Tibial nerve (tissue), 4 donors: ENCODE data around the gene MAOA. TPM values are rescaled to one million over a fixed set of nuclear protein-coding genes. Genes with fewer than 3 reads are reported as not detected.

Experiments
- DNase-seq, 2 donors: peaks; one replicate each; pipeline ENCODE4 v3.0.0-alpha.2; 2019; ENCODE audit warnings: low spot score in 2 of 2
- H3K27ac ChIP-seq, 4 donors: fragments of 200-600 bp; sonication (generic) in 3 of 4; one replicate each; pipeline ENCODE4 v1.5.1; 2017 to 2019; ENCODE audit warnings: mild to moderate bottlenecking in 1 of 4
- H3K27me3 ChIP-seq, 2 donors: fragments of 200-600 bp; sonication (generic) in 1 of 2; one replicate each; pipeline versions ENCODE4 v1.5.1 to v1.6.0; 2017 to 2019
- H3K36me3 ChIP-seq, 3 donors: fragments of 200-600 bp; sonication (generic); one replicate each; pipeline ENCODE4 v1.5.1; 2018 to 2019
- H3K4me1 ChIP-seq, 4 donors: fragments of 200-600 bp; sonication (generic) in 3 of 4; one replicate each; pipeline ENCODE4 v1.5.1; 2017 to 2019
- H3K4me3 ChIP-seq, 4 donors: fragments of 200-600 bp; sonication (generic) in 3 of 4; one replicate each; pipeline ENCODE4 v1.5.1; 2017 to 2019; ENCODE audit warnings: mild to moderate bottlenecking in 1 of 4, moderate library complexity in 1 of 4
- H3K9me3 ChIP-seq, 4 donors: fragments of 200-600 bp; sonication (generic) in 3 of 4; one replicate each; pipeline ENCODE4 v1.5.1; 2017 to 2019
- EP300 ChIP-seq, 2 donors: sonication (generic); formaldehyde crosslinking; IDR thresholded peaks; one replicate each; pipeline ENCODE4 v1.6.1; 2017; ENCODE audit warnings: antibody characterized with exemption in 2 of 2, mild to moderate bottlenecking in 1 of 2
- POLR2A ChIP-seq, 2 donors: fragments of 450-650 bp; IDR thresholded peaks; one replicate each; pipeline ENCODE4 v1.6.1; 2017; ENCODE audit warnings: antibody characterized with exemption in 2 of 2, mild to moderate bottlenecking in 2 of 2, moderate library complexity in 2 of 2
- WGBS, 2 donors: methylation state at CpG; one replicate each; pipeline ENCODE4 v1.1.5; 2018; 5-methylcytosine and 5-hydroxymethylcytosine counted together
- total RNA-seq, 4 donors: library from RNA; depleted of rRNA; stranded (reverse); fragments of >200 nt; gene quantifications; one replicate each; pipeline ENCODE4 v1.1.0, GENCODE V29; 2016
- TF ChIP-seq, protein P1 (sequence below), 5 experiments: fragments of 200-600 bp in 3 of 5; fragments of 450-650 bp in 2 of 5; sonication (generic) in 3 of 5; IDR thresholded peaks; one replicate each; pipeline ENCODE4 v1.5.1; 2016 to 2019; ENCODE audit warnings: antibody characterized with exemption in 5 of 5, mild to moderate bottlenecking in 3 of 5, moderate library complexity in 2 of 5

Gene MAOA
- total RNA-seq, 4 donors from 2014 or later = 96.3 to 168 (median 120) TPM

DNA sequence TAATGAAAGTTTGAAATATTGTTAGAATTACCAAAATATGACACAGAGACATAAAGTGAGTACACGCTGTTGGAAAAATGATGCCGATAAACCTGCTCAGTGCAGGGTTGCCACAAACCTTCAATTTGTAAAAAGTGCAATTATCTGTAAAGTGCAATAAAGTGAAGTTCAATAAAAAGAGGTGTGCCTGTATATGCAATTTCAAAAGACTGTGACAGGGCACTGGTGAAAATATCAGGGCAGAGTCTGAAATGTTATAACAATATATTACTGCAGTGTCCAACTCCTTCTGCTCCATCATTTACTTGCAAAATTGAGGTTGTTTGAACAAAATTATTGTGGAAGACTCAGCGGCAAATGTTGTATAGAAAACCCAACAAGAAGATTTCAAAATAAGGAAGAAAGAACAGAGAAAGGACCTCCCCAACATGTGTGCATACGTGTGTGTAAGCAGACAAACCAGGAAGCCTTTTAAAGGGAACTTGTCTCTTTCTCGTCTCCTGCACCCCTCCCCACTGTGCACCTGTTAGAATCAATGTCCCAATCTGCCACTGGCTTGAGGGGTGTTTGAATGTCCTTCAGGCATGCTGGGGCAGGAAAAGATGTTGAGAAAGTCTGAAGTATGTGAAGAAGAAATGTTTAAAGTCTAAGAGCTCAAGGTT lies 130.0 kb downstream of the MAOA start:
- TF ChIP-seq, protein P1, sequence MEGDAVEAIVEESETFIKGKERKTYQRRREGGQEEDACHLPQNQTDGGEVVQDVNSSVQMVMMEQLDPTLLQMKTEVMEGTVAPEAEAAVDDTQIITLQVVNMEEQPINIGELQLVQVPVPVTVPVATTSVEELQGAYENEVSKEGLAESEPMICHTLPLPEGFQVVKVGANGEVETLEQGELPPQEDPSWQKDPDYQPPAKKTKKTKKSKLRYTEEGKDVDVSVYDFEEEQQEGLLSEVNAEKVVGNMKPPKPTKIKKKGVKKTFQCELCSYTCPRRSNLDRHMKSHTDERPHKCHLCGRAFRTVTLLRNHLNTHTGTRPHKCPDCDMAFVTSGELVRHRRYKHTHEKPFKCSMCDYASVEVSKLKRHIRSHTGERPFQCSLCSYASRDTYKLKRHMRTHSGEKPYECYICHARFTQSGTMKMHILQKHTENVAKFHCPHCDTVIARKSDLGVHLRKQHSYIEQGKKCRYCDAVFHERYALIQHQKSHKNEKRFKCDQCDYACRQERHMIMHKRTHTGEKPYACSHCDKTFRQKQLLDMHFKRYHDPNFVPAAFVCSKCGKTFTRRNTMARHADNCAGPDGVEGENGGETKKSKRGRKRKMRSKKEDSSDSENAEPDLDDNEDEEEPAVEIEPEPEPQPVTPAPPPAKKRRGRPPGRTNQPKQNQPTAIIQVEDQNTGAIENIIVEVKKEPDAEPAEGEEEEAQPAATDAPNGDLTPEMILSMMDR (IDR thresholded peaks at IDR 0.05) = no peak
- TF ChIP-seq EP300 (IDR thresholded peaks at IDR 0.05) (no peak), POLR2A (IDR thresholded peaks at IDR 0.05) (no peak)

More for the DNA sequence above, 130.0 kb downstream of the MAOA start:
- Histone ChIP-seq H3K27me3 (no peaks in the 10 kb centered on the region), H3K4me3 (no peak overlapping the region), H3K36me3 (peaks cover 0 to 10% (median 0%) of the 10 kb centered on the region in 3 donors), H3K9me3 (no peaks in the 10 kb centered on the region), H3K4me1 (no peaks in the 10 kb centered on the region), H3K27ac (no peak overlapping the region)
- WGBS, 2 donors = 82 to 95% methylated on average over 5 of the region's 5 CpGs
- DNase-seq = no peak

Other genes starting within 250 kb of the MAOA start
- gene MAOB, start 226.2 kb downstream of the MAOA start, total RNA-seq = 10 to 100 TPM in 3 of 4 donors, 1 to 10 TPM in 1; 8.8 to 35.1 (median 22.8) TPM